PFSK-1 (cell line): Measurements from ENCODE around the gene PTPN6.
A peak's percentile ranks its signal among the peaks of the same experiment; 100 is the strongest.

Source experiments
- FOXP2 ChIP-seq: optimal IDR thresholded peaks from 2 replicates; pipeline ENCODE3; 2011; ENCODE audit warnings: borderline replicate concordance, control low read depth, inconsistent platforms; ENCODE audit not compliant: insufficient read depth; ENCODE audit errors: extremely low read length, extremely low read depth
- POLR2AphosphoS5 ChIP-seq: IDR thresholded peaks from 2 replicates; pipeline ENCODE4 v1.6.1; 2012; ENCODE audit warnings: low read depth, mild to moderate bottlenecking, control low read depth, low read length, moderate library complexity
- SIN3A ChIP-seq: IDR thresholded peaks from 2 replicates; pipeline ENCODE4 v1.6.1; 2012; ENCODE audit warnings: mild to moderate bottlenecking, low read length, moderate library complexity, borderline replicate concordance; ENCODE audit not compliant: insufficient read depth
- TAF1 ChIP-seq: IDR thresholded peaks from 2 replicates; pipeline ENCODE4 v1.6.1; 2012; ENCODE audit warnings: low read length, control low read depth, borderline replicate concordance; ENCODE audit not compliant: insufficient read depth
- TF ChIP-seq, protein P1 (sequence below), 2 experiments: IDR thresholded peaks; 2 replicates each; pipeline versions ENCODE4 v1.6.1 to v1.8.0; 2011 to 2012; ENCODE audit warnings: low read depth in 2 of 2, low read length in 2 of 2, control low read depth in 1 of 2, inconsistent platforms in 1 of 2, mild to moderate bottlenecking in 1 of 2, moderate library complexity in 1 of 2; ENCODE audit not compliant: insufficient read depth in 1 of 2

The PTPN6 gene

DNA sequence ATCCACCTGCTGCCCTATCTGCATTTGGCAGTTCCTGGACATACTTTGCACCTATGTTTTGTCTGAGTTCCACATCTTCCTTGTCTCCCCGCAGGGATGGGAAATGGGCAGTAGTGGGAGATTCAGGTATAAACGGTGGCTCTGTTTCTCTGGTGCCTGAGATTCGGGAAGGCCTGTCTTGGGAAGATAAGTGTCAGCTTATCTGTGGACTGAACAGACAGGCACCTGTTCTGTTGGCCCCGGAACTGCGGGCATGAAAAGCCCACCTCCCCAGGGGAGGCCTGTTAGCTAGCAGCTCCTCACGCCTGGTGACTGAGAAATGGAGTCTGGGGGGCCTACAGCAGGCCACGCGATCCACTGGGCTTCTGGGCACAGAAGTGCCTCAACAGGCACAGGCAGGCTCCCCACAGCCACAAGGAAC, 13.5 kb downstream of the PTPN6 start:
- TF ChIP-seq POLR2AphosphoS5 (no peak), TAF1 (peak; percentile 4; the same call in 1 of the 2 replicates)

- TF ChIP-seq TAF1, result peak; percentile 5; the same call in 1 of the 2 replicates
- peak; percentile 52; the same call in 1 of the 2 replicates for TF ChIP-seq POLR2AphosphoS5
- peak; percentile 37; the same call in 1 of the 2 replicates for TF ChIP-seq SIN3A
- TF ChIP-seq, protein P1, sequence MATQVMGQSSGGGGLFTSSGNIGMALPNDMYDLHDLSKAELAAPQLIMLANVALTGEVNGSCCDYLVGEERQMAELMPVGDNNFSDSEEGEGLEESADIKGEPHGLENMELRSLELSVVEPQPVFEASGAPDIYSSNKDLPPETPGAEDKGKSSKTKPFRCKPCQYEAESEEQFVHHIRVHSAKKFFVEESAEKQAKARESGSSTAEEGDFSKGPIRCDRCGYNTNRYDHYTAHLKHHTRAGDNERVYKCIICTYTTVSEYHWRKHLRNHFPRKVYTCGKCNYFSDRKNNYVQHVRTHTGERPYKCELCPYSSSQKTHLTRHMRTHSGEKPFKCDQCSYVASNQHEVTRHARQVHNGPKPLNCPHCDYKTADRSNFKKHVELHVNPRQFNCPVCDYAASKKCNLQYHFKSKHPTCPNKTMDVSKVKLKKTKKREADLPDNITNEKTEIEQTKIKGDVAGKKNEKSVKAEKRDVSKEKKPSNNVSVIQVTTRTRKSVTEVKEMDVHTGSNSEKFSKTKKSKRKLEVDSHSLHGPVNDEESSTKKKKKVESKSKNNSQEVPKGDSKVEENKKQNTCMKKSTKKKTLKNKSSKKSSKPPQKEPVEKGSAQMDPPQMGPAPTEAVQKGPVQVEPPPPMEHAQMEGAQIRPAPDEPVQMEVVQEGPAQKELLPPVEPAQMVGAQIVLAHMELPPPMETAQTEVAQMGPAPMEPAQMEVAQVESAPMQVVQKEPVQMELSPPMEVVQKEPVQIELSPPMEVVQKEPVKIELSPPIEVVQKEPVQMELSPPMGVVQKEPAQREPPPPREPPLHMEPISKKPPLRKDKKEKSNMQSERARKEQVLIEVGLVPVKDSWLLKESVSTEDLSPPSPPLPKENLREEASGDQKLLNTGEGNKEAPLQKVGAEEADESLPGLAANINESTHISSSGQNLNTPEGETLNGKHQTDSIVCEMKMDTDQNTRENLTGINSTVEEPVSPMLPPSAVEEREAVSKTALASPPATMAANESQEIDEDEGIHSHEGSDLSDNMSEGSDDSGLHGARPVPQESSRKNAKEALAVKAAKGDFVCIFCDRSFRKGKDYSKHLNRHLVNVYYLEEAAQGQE (IDR thresholded peaks at IDR 0.05; ENCODE audit: insufficient read depth in 1 of 2, low read depth in 2 of 2, low read length in 2 of 2), result no peak
- TF ChIP-seq FOXP2, result no peak
These were observed 14.0 kb downstream of the PTPN6 start for GRCh38 chr12:6965026-6965661.

GRCh38 chr12:6965714-6966113, 14.6 kb downstream of the PTPN6 start:
- no peak for TF ChIP-seq POLR2AphosphoS5
- no peak for TF ChIP-seq TAF1
- no peak for TF ChIP-seq SIN3A
- TF ChIP-seq FOXP2, result no peak
- TF ChIP-seq, protein P1 (IDR thresholded peaks at IDR 0.05; ENCODE audit: insufficient read depth in 1 of 2, low read depth in 2 of 2, low read length in 2 of 2), result no peak

GRCh38 chr12:6966351-6966750, 15.2 kb downstream of the PTPN6 start:
- TF ChIP-seq TAF1 (no peak), SIN3A (no peak), POLR2AphosphoS5 (no peak), FOXP2 (no peak)
- TF ChIP-seq, protein P1 (IDR thresholded peaks at IDR 0.05; ENCODE audit: insufficient read depth in 1 of 2, low read depth in 2 of 2, low read length in 2 of 2), result no peak

GRCh38 chr12:6967651-6968100, 16.5 kb downstream of the PTPN6 start:
- TF ChIP-seq SIN3A (no peak), FOXP2 (no peak), POLR2AphosphoS5 (no peak), TAF1 (no peak)
- TF ChIP-seq, protein P1 (IDR thresholded peaks at IDR 0.05; ENCODE audit: insufficient read depth in 1 of 2, low read depth in 2 of 2, low read length in 2 of 2), result no peak
